WERI-Rb-1 (cell line): Measurements from ENCODE around the gene TEKTIP1.
A peak's percentile ranks its signal among the peaks of the same experiment; 100 is the strongest.

Experiments
- DNase-seq: peaks from one replicate; pipeline ENCODE4 v3.0.0-alpha.2; 2020
- H3K27ac ChIP-seq: fragments of 250-450 bp; sonication (Bioruptor Pico); 2 replicates; pipeline ENCODE4 v1.5.1; 2020; ENCODE audit warnings: mild to moderate bottlenecking, moderate library complexity
- H3K27me3 ChIP-seq: fragments of 250-450 bp; sonication (Bioruptor Pico); 2 replicates; pipeline ENCODE4 v1.5.1; 2021; ENCODE audit warnings: mild to moderate bottlenecking, low read depth, moderate library complexity; ENCODE audit not compliant: insufficient read depth, severe bottlenecking
- H3K36me3 ChIP-seq: fragments of 250-450 bp; sonication (Bioruptor Pico); 2 replicates; pipeline ENCODE4 v1.5.1; 2020; ENCODE audit warnings: mild to moderate bottlenecking, moderate library complexity
- H3K4me3 ChIP-seq: 2 replicates; pipeline ENCODE4 v1.5.1; 2011; ENCODE audit warnings: low read depth, mild to moderate bottlenecking, control low read depth, low read length
- H3K9me3 ChIP-seq: fragments of 250-450 bp; sonication (Bioruptor Pico); 2 replicates; pipeline ENCODE4 v1.5.1; 2021; ENCODE audit warnings: mild to moderate bottlenecking, moderate library complexity; ENCODE audit not compliant: severe bottlenecking
- TF ChIP-seq, protein P1 (sequence below): IDR thresholded peaks from 2 replicates; pipeline ENCODE4 v1.5.1; 2011; ENCODE audit warnings: low read depth, mild to moderate bottlenecking, control low read depth, inconsistent platforms, low read length

TEKTIP1 gene

GRCh38 chr19:3544058-3544376 is 5.0 kb downstream of the TEKTIP1 start:
- H3K27me3 ChIP-seq: no peaks in the 10 kb centered on the region
- no peak overlapping the region for H3K27ac ChIP-seq
- no peak overlapping the region for H3K4me3 ChIP-seq
- H3K36me3 ChIP-seq: peaks cover 41% of the 10 kb centered on the region
- DNase-seq: no peak
- no peaks in the 10 kb centered on the region for H3K9me3 ChIP-seq
- TF ChIP-seq, protein P1, sequence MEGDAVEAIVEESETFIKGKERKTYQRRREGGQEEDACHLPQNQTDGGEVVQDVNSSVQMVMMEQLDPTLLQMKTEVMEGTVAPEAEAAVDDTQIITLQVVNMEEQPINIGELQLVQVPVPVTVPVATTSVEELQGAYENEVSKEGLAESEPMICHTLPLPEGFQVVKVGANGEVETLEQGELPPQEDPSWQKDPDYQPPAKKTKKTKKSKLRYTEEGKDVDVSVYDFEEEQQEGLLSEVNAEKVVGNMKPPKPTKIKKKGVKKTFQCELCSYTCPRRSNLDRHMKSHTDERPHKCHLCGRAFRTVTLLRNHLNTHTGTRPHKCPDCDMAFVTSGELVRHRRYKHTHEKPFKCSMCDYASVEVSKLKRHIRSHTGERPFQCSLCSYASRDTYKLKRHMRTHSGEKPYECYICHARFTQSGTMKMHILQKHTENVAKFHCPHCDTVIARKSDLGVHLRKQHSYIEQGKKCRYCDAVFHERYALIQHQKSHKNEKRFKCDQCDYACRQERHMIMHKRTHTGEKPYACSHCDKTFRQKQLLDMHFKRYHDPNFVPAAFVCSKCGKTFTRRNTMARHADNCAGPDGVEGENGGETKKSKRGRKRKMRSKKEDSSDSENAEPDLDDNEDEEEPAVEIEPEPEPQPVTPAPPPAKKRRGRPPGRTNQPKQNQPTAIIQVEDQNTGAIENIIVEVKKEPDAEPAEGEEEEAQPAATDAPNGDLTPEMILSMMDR: no peak

DNA sequence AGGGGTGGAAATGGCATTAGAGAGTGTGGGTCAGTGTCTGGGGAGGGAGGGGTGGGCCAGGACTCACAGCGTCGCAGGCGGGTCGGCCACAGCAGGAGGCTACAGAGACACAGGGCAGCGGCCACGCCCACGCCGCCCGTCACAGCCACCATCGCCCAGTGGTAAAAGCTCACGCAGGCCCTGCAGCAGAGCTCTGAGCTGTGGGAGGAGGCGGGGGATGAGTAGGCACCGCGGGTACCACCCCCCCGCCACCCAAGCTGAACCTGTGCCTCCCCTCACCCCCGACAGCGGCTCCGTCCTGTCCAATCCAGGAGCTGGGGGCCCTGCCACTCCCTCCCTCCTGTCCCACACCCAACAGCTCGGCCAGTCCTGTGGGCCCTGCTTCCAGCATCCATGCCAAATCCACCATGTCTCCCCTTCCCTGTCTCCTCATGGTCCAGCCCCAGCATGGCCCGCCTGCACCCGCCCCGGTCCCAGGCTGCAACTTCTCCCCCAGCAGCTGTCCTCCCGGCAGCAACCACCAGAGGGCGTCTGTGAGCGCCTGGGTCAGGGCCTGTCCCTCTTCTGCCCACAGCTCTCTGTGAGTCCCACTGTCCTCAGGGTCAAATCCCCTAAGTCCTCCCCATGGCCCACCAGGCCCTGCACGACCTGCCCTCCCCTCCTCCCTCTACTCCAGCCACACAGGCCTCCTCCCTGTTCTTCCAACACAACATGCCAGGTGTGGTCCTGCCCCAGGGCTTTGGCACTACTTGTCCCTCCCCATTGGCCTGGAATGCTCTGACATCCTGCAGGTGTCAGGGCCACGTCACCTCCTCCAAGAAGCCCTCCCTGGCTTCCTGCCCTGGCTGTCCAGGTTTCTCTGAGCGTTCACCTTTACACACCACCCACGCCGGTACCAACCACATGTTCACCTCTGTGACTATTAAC is 6.0 kb downstream of the TEKTIP1 start:
- Histone ChIP-seq H3K27me3 (no peaks in the 10 kb centered on the region), H3K36me3 (peaks cover 35% of the 10 kb centered on the region), H3K9me3 (no peaks in the 10 kb centered on the region), H3K4me3 (no peak overlapping the region), H3K27ac (no peak overlapping the region)
- TF ChIP-seq, protein P1: peak; percentile 98
- DNase-seq: peak; percentile 79

DNA sequence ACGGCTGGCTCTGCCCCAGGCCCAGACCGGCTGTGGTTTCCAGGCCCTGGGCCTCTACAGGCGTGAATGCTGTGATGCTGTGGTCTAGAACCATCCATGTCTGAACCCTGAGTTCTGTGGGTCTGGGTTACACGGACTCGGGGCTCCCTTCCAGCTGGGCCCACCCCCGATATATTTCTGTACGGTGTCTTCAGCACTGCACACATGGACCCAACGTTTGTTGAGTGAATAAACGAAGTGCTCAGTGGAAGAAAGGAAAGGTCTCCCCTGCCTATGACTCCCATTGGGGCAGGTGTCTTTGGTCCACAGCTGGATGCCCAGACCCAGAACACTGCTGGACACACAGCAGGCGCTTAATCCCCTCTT is 6.7 kb downstream of the TEKTIP1 start:
- Histone ChIP-seq H3K27me3 (no peaks in the 10 kb centered on the region), H3K9me3 (no peaks in the 10 kb centered on the region), H3K36me3 (peaks cover 38% of the 10 kb centered on the region), H3K27ac (no peak overlapping the region), H3K4me3 (no peak overlapping the region)
- DNase-seq: no peak
- TF ChIP-seq, protein P1: no peak

DNA sequence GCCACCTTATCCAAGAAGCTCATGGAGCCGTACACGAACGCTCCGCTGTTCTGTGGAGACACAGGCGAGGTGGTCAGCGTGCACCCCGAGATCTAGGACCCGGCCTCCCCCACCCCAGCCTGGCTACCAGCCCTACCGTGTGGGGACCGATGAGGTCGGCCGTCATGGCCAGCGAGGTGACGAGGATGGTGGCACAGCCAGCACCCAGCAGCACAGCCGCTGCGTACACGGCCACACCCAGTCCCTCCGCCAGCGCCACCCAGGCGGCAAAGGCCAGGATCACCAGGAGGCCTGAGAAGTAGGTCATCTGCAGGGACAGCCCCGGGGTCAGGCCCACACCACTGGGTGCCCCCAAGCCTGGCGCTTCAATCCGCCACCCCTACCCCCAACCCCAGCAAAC is 7.1 kb downstream of the TEKTIP1 start:
- TF ChIP-seq, protein P1: no peak
- DNase-seq: no peak
- Histone ChIP-seq H3K36me3 (peaks cover 41% of the 10 kb centered on the region), H3K4me3 (no peak overlapping the region), H3K9me3 (no peaks in the 10 kb centered on the region), H3K27me3 (no peaks in the 10 kb centered on the region), H3K27ac (no peak overlapping the region)

GRCh38 chr19:3547301-3547731 is 8.3 kb downstream of the TEKTIP1 start:
- DNase-seq: no peak

More at GRCh38 chr19:3547301-3547731, 8.3 kb downstream of the TEKTIP1 start:
- Histone ChIP-seq H3K27me3 (no peaks in the 10 kb centered on the region), H3K9me3 (no peaks in the 10 kb centered on the region), H3K4me3 (no peak overlapping the region), H3K36me3 (peaks cover 41% of the 10 kb centered on the region), H3K27ac (no peak overlapping the region)
- TF ChIP-seq, protein P1: peak; percentile 70
